Adrenal gland (tissue), 5 donors: ENCODE results near the gene NR5A1.

Source experiments
- POLR2A ChIP-seq, 2 donors: fragments of 450-650 bp; IDR thresholded peaks; one replicate each; pipeline ENCODE4 v1.6.1; 2017; ENCODE audit warnings: antibody characterized with exemption in 2 of 2, mild to moderate bottlenecking in 2 of 2, moderate library complexity in 1 of 2
- TF ChIP-seq, protein P1 (sequence below), 6 experiments: fragments of 450-650 bp in 4 of 6; fragments of 200-600 bp in 2 of 6; sonication (generic) in 1 of 6; IDR thresholded peaks; 1 replicate in 5 of 6; 2 replicates in 1 of 6; pipeline versions ENCODE4 v1.5.1 to v1.8.0; 2016 to 2021; ENCODE audit warnings: antibody characterized with exemption in 6 of 6, mild to moderate bottlenecking in 2 of 6, moderate library complexity in 1 of 6
- donor health status: DM: no; HTN: no; CAD: no.

DNA sequence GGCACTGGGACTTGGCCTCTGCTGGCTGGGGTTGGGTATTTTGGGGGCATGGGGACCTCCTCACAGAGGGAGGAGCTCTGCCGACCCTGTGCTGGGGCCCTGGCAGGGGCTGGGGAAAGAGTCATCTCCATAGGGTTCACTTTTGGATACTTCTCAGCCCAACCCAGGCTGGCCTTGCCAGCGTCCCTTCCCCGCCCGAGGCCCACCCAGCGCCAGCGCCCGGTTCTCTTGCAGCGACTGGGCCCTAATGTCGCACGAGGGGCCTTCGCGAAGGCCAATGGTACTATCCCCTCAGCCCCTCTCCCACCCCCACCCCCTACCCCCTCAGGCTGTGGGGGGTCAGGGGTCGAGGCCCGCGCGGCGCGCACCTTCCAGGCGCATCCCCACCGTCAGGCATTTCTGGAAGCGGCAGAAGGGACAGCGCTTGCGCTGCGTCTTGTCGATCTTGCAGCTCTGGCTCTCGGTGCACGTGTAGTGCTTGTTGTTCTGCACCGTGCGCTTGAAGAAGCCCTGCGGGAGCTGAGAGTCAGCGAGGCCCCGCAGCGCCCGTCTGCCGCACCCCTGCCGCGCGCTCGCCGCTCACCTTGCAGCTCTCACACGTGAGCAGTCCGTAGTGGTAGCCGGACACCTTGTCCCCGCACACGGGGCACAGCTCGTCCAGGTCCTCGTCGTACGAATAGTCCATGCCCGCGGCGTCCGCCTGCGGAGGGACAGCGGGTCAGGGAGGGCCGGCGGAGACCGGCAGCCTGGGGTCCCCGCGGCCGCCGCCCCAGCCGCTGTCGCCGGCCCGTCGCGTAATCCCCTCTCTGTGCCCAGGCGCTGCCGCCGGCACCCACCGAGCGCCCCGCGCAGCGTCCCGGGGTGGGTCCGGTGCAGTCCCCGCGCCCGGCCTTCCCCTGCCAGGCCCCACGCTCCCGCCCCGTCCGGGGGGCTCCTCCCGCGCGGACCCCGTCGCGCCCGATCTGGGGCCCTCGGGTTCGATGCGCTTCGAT, 4.2 kb downstream of the NR5A1 start:
- TF ChIP-seq, protein P1, sequence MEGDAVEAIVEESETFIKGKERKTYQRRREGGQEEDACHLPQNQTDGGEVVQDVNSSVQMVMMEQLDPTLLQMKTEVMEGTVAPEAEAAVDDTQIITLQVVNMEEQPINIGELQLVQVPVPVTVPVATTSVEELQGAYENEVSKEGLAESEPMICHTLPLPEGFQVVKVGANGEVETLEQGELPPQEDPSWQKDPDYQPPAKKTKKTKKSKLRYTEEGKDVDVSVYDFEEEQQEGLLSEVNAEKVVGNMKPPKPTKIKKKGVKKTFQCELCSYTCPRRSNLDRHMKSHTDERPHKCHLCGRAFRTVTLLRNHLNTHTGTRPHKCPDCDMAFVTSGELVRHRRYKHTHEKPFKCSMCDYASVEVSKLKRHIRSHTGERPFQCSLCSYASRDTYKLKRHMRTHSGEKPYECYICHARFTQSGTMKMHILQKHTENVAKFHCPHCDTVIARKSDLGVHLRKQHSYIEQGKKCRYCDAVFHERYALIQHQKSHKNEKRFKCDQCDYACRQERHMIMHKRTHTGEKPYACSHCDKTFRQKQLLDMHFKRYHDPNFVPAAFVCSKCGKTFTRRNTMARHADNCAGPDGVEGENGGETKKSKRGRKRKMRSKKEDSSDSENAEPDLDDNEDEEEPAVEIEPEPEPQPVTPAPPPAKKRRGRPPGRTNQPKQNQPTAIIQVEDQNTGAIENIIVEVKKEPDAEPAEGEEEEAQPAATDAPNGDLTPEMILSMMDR (IDR thresholded peaks at IDR 0.05): no peak
- TF ChIP-seq POLR2A (IDR thresholded peaks at IDR 0.05): no peak
